GM19239 (cell line): ENCODE measurements around the gene ZFAND5.

Experiments
- DNase-seq: peaks from one replicate; pipeline ENCODE4 v3.0.0; 2011; ENCODE audit warnings: low spot score; ENCODE audit not compliant: insufficient read length
- FAIRE-seq: peaks from 2 replicates; lab custom pipeline; 2011; peaks lifted over from hg19 to GRCh38; lab: Jason Lieb, UNC

Gene ZFAND5

GRCh38 chr9:72332351-72332750 is 32.7 kb downstream of the ZFAND5 start:
- no peak for FAIRE-seq

GRCh38 chr9:72327631-72328030 is 37.4 kb downstream of the ZFAND5 start:
- FAIRE-seq (peak; percentile 77), DNase-seq (no peak)

More at GRCh38 chr9:72332351-72332750, 32.7 kb downstream of the ZFAND5 start:
- DNase-seq, result no peak

- DNase-seq (no peak), FAIRE-seq (no peak)
Observed at GRCh38 chr9:72326641-72327040, 38.4 kb downstream of the ZFAND5 start.

- no peak for FAIRE-seq
- DNase-seq, result no peak
Observed at GRCh38 chr9:72324974-72325373, 40.0 kb downstream of the ZFAND5 start.

- DNase-seq (no peak), FAIRE-seq (no peak)
Observed at GRCh38 chr9:72322678-72323077, 42.3 kb downstream of the ZFAND5 start.

GRCh38 chr9:72322259-72322658 is 42.7 kb downstream of the ZFAND5 start:
- no peak for DNase-seq
- FAIRE-seq, result no peak

GRCh38 chr9:72315510-72316311 is 49.3 kb downstream of the ZFAND5 start:
- FAIRE-seq, result no peak
- no peak for DNase-seq

GRCh38 chr9:72315089-72315509 is 49.9 kb downstream of the ZFAND5 start:
- DNase-seq (no peak), FAIRE-seq (no peak)

- DNase-seq (no peak), FAIRE-seq (no peak)
Observed at GRCh38 chr9:72313507-72313906, 51.5 kb downstream of the ZFAND5 start.

GRCh38 chr9:72312386-72312987 is 52.5 kb downstream of the ZFAND5 start:
- no peak for DNase-seq

GRCh38 chr9:72309364-72310133 is 55.5 kb downstream of the ZFAND5 start:
- DNase-seq (no peak), FAIRE-seq (no peak)

More at GRCh38 chr9:72312386-72312987, 52.5 kb downstream of the ZFAND5 start:
- FAIRE-seq, result peak; percentile 86

GRCh38 chr9:72306761-72307160 is 58.2 kb downstream of the ZFAND5 start:
- peak; percentile 76 for FAIRE-seq

GRCh38 chr9:72305707-72306106 is 59.3 kb downstream of the ZFAND5 start:
- FAIRE-seq (no peak), DNase-seq (no peak)

More at GRCh38 chr9:72306761-72307160, 58.2 kb downstream of the ZFAND5 start:
- DNase-seq, result no peak

GRCh38 chr9:72305102-72305546 is 59.9 kb downstream of the ZFAND5 start:
- FAIRE-seq, result peak; percentile 94

GRCh38 chr9:72304538-72304937 is 60.5 kb downstream of the ZFAND5 start:
- FAIRE-seq, result no peak
- no peak for DNase-seq

More at GRCh38 chr9:72305102-72305546, 59.9 kb downstream of the ZFAND5 start:
- peak; percentile 14 for DNase-seq
